Renal cortical epithelial cell (primary cell): ENCODE data around the gene FANCD2. TPM values are rescaled to one million over a fixed set of nuclear protein-coding genes. Genes with fewer than 3 reads are reported as not detected.
"Not testable (repeated sequence)": the region's sequence is repeated elsewhere in the genome, so short reads cannot be mapped to it uniquely, and the experiment has no call there.

Experiments used
- DNase-seq: peaks from one replicate; pipeline ENCODE4 v3.0.0-alpha.2; 2011; ENCODE audit warnings: low read depth
- total RNA-seq: library from RNA; depleted of rRNA; stranded (reverse); fragments of >200 nt; gene quantifications from 2 replicates; pipeline ENCODE4 v1.2.3, GENCODE V29; 2014

The FANCD2 gene
- total RNA-seq, 1 donor from 2014 or later, result 7.3 TPM

- peak; percentile 96 for DNase-seq
Measured at GRCh38 chr3:10015461-10015904, 10.8 kb upstream of the FANCD2 start.

- DNase-seq, result peak; percentile 86
Measured at GRCh38 chr3:10017636-10018292, 8.5 kb upstream of the FANCD2 start.

- not testable (repeated sequence) for DNase-seq
Measured at GRCh38 chr3:10018806-10019205, 7.4 kb upstream of the FANCD2 start.

GRCh38 chr3:10019326-10019725 lies 6.9 kb upstream of the FANCD2 start:
- DNase-seq, result no peak

- no peak for DNase-seq
Measured at GRCh38 chr3:10021856-10022775, 4.1 kb upstream of the FANCD2 start.

- peak; percentile 71 for DNase-seq
Measured at GRCh38 chr3:10023587-10024310, 2.5 kb upstream of the FANCD2 start.

- no peak for DNase-seq
Measured at GRCh38 chr3:10025205-10026083, 793 bp upstream of the FANCD2 start.

- no peak for DNase-seq
Measured at GRCh38 chr3:10041034-10041433, 14.8 kb downstream of the FANCD2 start.

- DNase-seq, result no peak
Measured at GRCh38 chr3:10047876-10048275, 21.6 kb downstream of the FANCD2 start.

GRCh38 chr3:10053054-10053453 lies 26.8 kb downstream of the FANCD2 start:
- DNase-seq, result not testable (repeated sequence)

- no peak for DNase-seq
Measured at GRCh38 chr3:10055097-10055496, 28.9 kb downstream of the FANCD2 start.

- DNase-seq, result not testable (repeated sequence)
Measured at GRCh38 chr3:10070077-10070476, 43.8 kb downstream of the FANCD2 start.

GRCh38 chr3:10074666-10075065 lies 48.4 kb downstream of the FANCD2 start:
- DNase-seq, result no peak

- no peak for DNase-seq
Measured at GRCh38 chr3:10081871-10082270, 55.6 kb downstream of the FANCD2 start.

GRCh38 chr3:10085738-10086137 lies 59.5 kb downstream of the FANCD2 start:
- DNase-seq, result peak; percentile 33

- no peak for DNase-seq
Measured at GRCh38 chr3:10088256-10088655, 62.0 kb downstream of the FANCD2 start.

- DNase-seq, result peak; percentile 37
Measured at GRCh38 chr3:10090179-10090578, 63.9 kb downstream of the FANCD2 start.

- DNase-seq, result not testable (repeated sequence)
Measured at GRCh38 chr3:10090774-10091173, 64.5 kb downstream of the FANCD2 start.

GRCh38 chr3:10091387-10091786 lies 65.2 kb downstream of the FANCD2 start:
- DNase-seq, result not testable (repeated sequence)

- DNase-seq, result no peak
Measured at GRCh38 chr3:10093678-10094077, 67.4 kb downstream of the FANCD2 start.

GRCh38 chr3:10099041-10099440 lies 72.8 kb downstream of the FANCD2 start:
- no peak for DNase-seq
